ENCODE data around the gene C9orf78. TPM values are rescaled to one million over a fixed set of nuclear protein-coding genes. Genes with fewer than 3 reads are reported as not detected.
A peak's percentile ranks its signal among the peaks of the same experiment; 100 is the strongest.

C9orf78 gene
- total RNA-seq, 2 experiments from 2014 or later, result 45.3 to 45.7 TPM

- H3K27ac Mint-ChIP-seq, result no peak overlapping the region
- H3K9me3 Mint-ChIP-seq, result no peaks in the 10 kb centered on the region
- no peak overlapping the region for H3K4me3 Mint-ChIP-seq
- DNase-seq, result no peak
- peaks cover 31% of the 10 kb centered on the region for H3K36me3 Mint-ChIP-seq (ENCODE audit: low read depth)
- peaks cover 31% of the 10 kb centered on the region for H3K4me1 Mint-ChIP-seq (ENCODE audit: low read depth)
- CTCF ChIA-PET, result no interaction called here
- H3K27me3 Mint-ChIP-seq (ENCODE audit: low read depth), result no peaks in the 10 kb centered on the region
- intact Hi-C loops (cut with micrococcal nuclease), result no loop called here
These were observed 14.8 kb upstream of the C9orf78 start for GRCh38 chr9:129849901-129850300.

GRCh38 chr9:129848712-129849441 is 13.8 kb upstream of the C9orf78 start:
- Mint-ChIP-seq H3K36me3 (ENCODE audit: low read depth) (peaks cover 21% of the 10 kb centered on the region), H3K9me3 (no peaks in the 10 kb centered on the region), H3K4me3 (no peak overlapping the region), H3K27ac (no peak overlapping the region), H3K27me3 (ENCODE audit: low read depth) (no peaks in the 10 kb centered on the region), H3K4me1 (ENCODE audit: low read depth) (peaks cover 23% of the 10 kb centered on the region)
- CTCF ChIA-PET, result no interaction called here
- DNase-seq, result no peak
- intact Hi-C loops (cut with micrococcal nuclease), result no loop called here

GRCh38 chr9:129845373-129845772 is 10.3 kb upstream of the C9orf78 start:
- H3K9me3 Mint-ChIP-seq, result no peaks in the 10 kb centered on the region
- no peaks in the 10 kb centered on the region for H3K27me3 Mint-ChIP-seq (ENCODE audit: low read depth)
- DNase-seq, result no peak

GRCh38 chr9:129841071-129841470 is 6.0 kb upstream of the C9orf78 start:
- peak overlapping the region; percentile 42 for H3K27ac Mint-ChIP-seq
- no peak overlapping the region for H3K4me3 Mint-ChIP-seq
- H3K27me3 Mint-ChIP-seq (ENCODE audit: low read depth), result no peaks in the 10 kb centered on the region
- no peaks in the 10 kb centered on the region for H3K9me3 Mint-ChIP-seq
- CTCF ChIA-PET, result interaction anchor here (0.8 to 1.2 kb wide), 2 partner anchors 11 to 48 kb away, joined by 3 to 4 read pairs; no protein-coding TSS in a partner anchor
- no peak for DNase-seq
- H3K36me3 Mint-ChIP-seq (ENCODE audit: low read depth), result no peaks in the 10 kb centered on the region
- H3K4me1 Mint-ChIP-seq (ENCODE audit: low read depth), result peaks cover 74% of the 10 kb centered on the region
- intact Hi-C loops (cut with micrococcal nuclease), result no loop called here

More at GRCh38 chr9:129845373-129845772, 10.3 kb upstream of the C9orf78 start:
- Mint-ChIP-seq H3K36me3 (ENCODE audit: low read depth) (peaks cover 5% of the 10 kb centered on the region), H3K4me3 (peak overlapping the region; percentile 9), H3K27ac (peak overlapping the region; percentile 79), H3K4me1 (ENCODE audit: low read depth) (peaks cover 37% of the 10 kb centered on the region)
- intact Hi-C loops (cut with micrococcal nuclease), result no loop called here
- CTCF ChIA-PET, result interaction anchor here (0.6 kb wide), 1 partner anchor 44 kb away, joined by 4 read pairs; no protein-coding TSS in a partner anchor

GRCh38 chr9:129840034-129840433 is 5.0 kb upstream of the C9orf78 start:
- H3K27me3 Mint-ChIP-seq (ENCODE audit: low read depth), result no peaks in the 10 kb centered on the region
- no peaks in the 10 kb centered on the region for H3K9me3 Mint-ChIP-seq
- CTCF ChIA-PET, result interaction anchor here (0.8 to 1.2 kb wide), 2 partner anchors 13 to 49 kb away, joined by 3 to 4 read pairs; no protein-coding TSS in a partner anchor
- peak; percentile 37 for DNase-seq
- peaks cover 69% of the 10 kb centered on the region for H3K4me1 Mint-ChIP-seq (ENCODE audit: low read depth)
- peak overlapping the region; percentile 42 for H3K27ac Mint-ChIP-seq
- intact Hi-C loops (cut with micrococcal nuclease), result no loop called here
- peaks cover 1% of the 10 kb centered on the region for H3K36me3 Mint-ChIP-seq (ENCODE audit: low read depth)
- H3K4me3 Mint-ChIP-seq, result peak overlapping the region; percentile 63

GRCh38 chr9:129839324-129840023 is 4.4 kb upstream of the C9orf78 start:
- intact Hi-C loops (cut with micrococcal nuclease), result loop anchor here (2.0 to 10.0 kb wide), 3 partner anchors 199 to 1435 kb away; partner anchors contain the start of genes EXOSC2 and FAM78A

GRCh38 chr9:129838707-129839259 is 3.7 kb upstream of the C9orf78 start:
- no peaks in the 10 kb centered on the region for H3K9me3 Mint-ChIP-seq
- H3K27ac Mint-ChIP-seq, result peak overlapping the region; percentile 90
- DNase-seq, result peak; percentile 80
- CTCF ChIA-PET, result interaction anchor here (0.6 to 1.1 kb wide), 3 partner anchors 28 to 214 kb away, joined by 3 to 5 read pairs (median 3); no protein-coding TSS in a partner anchor
- H3K27me3 Mint-ChIP-seq (ENCODE audit: low read depth), result no peaks in the 10 kb centered on the region
- H3K4me1 Mint-ChIP-seq (ENCODE audit: low read depth), result peaks cover 72% of the 10 kb centered on the region
- H3K4me3 Mint-ChIP-seq, result peak overlapping the region; percentile 63
- H3K36me3 Mint-ChIP-seq (ENCODE audit: low read depth), result peaks cover 4% of the 10 kb centered on the region
- intact Hi-C loops (cut with micrococcal nuclease), result loop anchor here (1.0 to 10.0 kb wide), 4 partner anchors 47 to 1436 kb away; partner anchors contain the start of genes EXOSC2 and FAM78A

More at GRCh38 chr9:129839324-129840023, 4.4 kb upstream of the C9orf78 start:
- peak overlapping the region; percentile 90 for H3K27ac Mint-ChIP-seq
- peak overlapping the region; percentile 63 for H3K4me3 Mint-ChIP-seq
- no peaks in the 10 kb centered on the region for H3K27me3 Mint-ChIP-seq (ENCODE audit: low read depth)
- CTCF ChIA-PET, result interaction anchor here (0.6 to 1.2 kb wide), 4 partner anchors 13 to 215 kb away, joined by 3 to 5 read pairs (median 3); no protein-coding TSS in a partner anchor
- peaks cover 67% of the 10 kb centered on the region for H3K4me1 Mint-ChIP-seq (ENCODE audit: low read depth)
- no peaks in the 10 kb centered on the region for H3K9me3 Mint-ChIP-seq
- peaks cover 1% of the 10 kb centered on the region for H3K36me3 Mint-ChIP-seq (ENCODE audit: low read depth)
- no peak for DNase-seq

GRCh38 chr9:129836311-129837007 is 1.4 kb upstream of the C9orf78 start:
- DNase-seq, result peak; percentile 60
- intact Hi-C loops (cut with micrococcal nuclease), result loop anchor here (5.0 to 10.0 kb wide), 2 partner anchors 856 to 1438 kb away; partner anchors contain the start of genes EXOSC2 and FAM78A
- no peaks in the 10 kb centered on the region for H3K27me3 Mint-ChIP-seq (ENCODE audit: low read depth)
- H3K27ac Mint-ChIP-seq, result peak overlapping the region; percentile 94
- peak overlapping the region; percentile 92 for H3K4me3 Mint-ChIP-seq
- H3K9me3 Mint-ChIP-seq, result no peaks in the 10 kb centered on the region
- CTCF ChIA-PET, result interaction anchor here (0.6 to 1.3 kb wide), 6 partner anchors 19 to 271 kb away, joined by 3 to 6 read pairs (median 3); no protein-coding TSS in a partner anchor
- H3K36me3 Mint-ChIP-seq (ENCODE audit: low read depth), result peaks cover 9% of the 10 kb centered on the region
- peaks cover 67% of the 10 kb centered on the region for H3K4me1 Mint-ChIP-seq (ENCODE audit: low read depth)

GRCh38 chr9:129835860-129836223 is 767 bp upstream of the C9orf78 start:
- Mint-ChIP-seq H3K27ac (peak overlapping the region; percentile 94), H3K36me3 (ENCODE audit: low read depth) (peaks cover 10% of the 10 kb centered on the region), H3K4me1 (ENCODE audit: low read depth) (peaks cover 61% of the 10 kb centered on the region), H3K27me3 (ENCODE audit: low read depth) (no peaks in the 10 kb centered on the region), H3K4me3 (peak overlapping the region; percentile 92), H3K9me3 (no peaks in the 10 kb centered on the region)
- intact Hi-C loops (cut with micrococcal nuclease), result loop anchor here (1.0 to 10.0 kb wide), 6 partner anchors 12 to 1439 kb away; partner anchors contain the start of genes EXOSC2, FAM78A, TOR1A and TOR1B
- CTCF ChIA-PET, result no interaction called here
- DNase-seq, result peak; percentile 37

GRCh38 chr9:129834489-129835127 is 467 bp downstream of the C9orf78 start:
- CTCF ChIA-PET, result interaction anchor here (0.6 to 0.9 kb wide), 2 partner anchors 51 to 68 kb away, joined by 3 read pairs; no protein-coding TSS in a partner anchor
- Mint-ChIP-seq H3K27ac (peak overlapping the region; percentile 93), H3K27me3 (ENCODE audit: low read depth) (no peaks in the 10 kb centered on the region), H3K36me3 (ENCODE audit: low read depth) (peaks cover 18% of the 10 kb centered on the region), H3K9me3 (no peaks in the 10 kb centered on the region), H3K4me3 (peak overlapping the region; percentile 97), H3K4me1 (ENCODE audit: low read depth) (peaks cover 50% of the 10 kb centered on the region)
- intact Hi-C loops (cut with micrococcal nuclease), result loop anchor here (1.0 to 10.0 kb wide), 6 partner anchors 10 to 1440 kb away; partner anchors contain the start of genes EXOSC2, FAM78A, TOR1A and TOR1B
- DNase-seq, result peak; percentile 53

GRCh38 chr9:129832982-129833381 is 2.1 kb downstream of the C9orf78 start:
- CTCF ChIA-PET, result no interaction called here
- intact Hi-C loops (cut with micrococcal nuclease), result loop anchor here (10.0 kb wide), 1 partner anchor 1442 kb away; the partner anchor contains the start of gene FAM78A
- no peaks in the 10 kb centered on the region for H3K27me3 Mint-ChIP-seq (ENCODE audit: low read depth)
- peak overlapping the region; percentile 25 for H3K27ac Mint-ChIP-seq
- peak overlapping the region; percentile 53 for H3K4me3 Mint-ChIP-seq
- DNase-seq, result no peak
- peaks cover 25% of the 10 kb centered on the region for H3K36me3 Mint-ChIP-seq (ENCODE audit: low read depth)
- no peaks in the 10 kb centered on the region for H3K9me3 Mint-ChIP-seq
- peaks cover 34% of the 10 kb centered on the region for H3K4me1 Mint-ChIP-seq (ENCODE audit: low read depth)

All from activated naive CD4-positive, alpha-beta T cell treated with anti-CD3 and anti-CD28 coated beads for 36 hours (primary cell).